ENCODE data around the gene C6orf89.

The C6orf89 gene

DNA sequence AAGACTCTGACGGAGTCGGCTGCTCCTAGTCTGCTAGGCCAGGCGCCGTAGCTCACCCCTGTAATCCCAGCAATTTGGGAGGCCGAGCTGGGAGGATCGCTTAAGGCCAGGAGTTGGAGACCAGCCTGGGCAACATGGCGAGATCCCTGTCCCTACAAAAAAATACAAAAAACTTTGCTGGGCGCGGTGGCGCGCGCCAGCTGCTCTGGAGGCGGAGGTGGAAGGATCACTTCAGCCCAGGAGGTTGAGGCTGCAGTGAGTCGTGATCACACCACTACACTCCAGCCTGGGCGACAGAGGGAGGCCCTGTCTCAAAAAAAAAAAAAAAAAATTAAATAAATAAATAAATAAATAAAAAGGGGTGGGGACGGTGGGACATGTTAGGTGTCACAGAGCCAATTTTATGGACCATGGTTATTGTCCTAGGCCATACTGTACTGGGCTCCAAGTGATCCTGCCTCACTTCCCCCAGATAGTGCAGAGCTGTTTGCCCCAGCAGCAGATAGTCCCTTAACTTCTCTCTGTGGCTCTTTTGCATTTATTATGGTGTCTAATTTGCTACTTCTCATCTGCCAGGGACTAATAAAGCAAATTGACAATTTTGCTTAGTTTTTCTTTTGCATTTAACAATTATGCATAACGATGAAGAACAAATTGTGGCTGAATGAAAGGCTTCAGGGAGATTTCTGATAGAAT lies 74.0 kb downstream of the C6orf89 start:
- Histone ChIP-seq H2AFZ (ENCODE audit: low read depth) (no peak overlapping the region), H3K4me3 (IDR thresholded peaks at IDR 0.05; ENCODE audit: insufficient read depth, low read depth, low read length) (no peak overlapping the region), H3K4me1 (ENCODE audit: low read depth, poor library complexity, severe bottlenecking) (peaks cover 6% of the 10 kb centered on the region), H3K27ac (no peak overlapping the region), H3K79me2 (ENCODE audit: insufficient read depth, low read depth) (no peaks in the 10 kb centered on the region), H3K9ac (no peak overlapping the region), H3K36me3 (ENCODE audit: insufficient read depth) (no peaks in the 10 kb centered on the region), H4K20me1 (ENCODE audit: insufficient read depth) (no peaks in the 10 kb centered on the region), H3K27me3 (ENCODE audit: insufficient read depth, low read depth) (no peaks in the 10 kb centered on the region), H3K4me2 (no peak overlapping the region)
- TF ChIP-seq, protein P1, sequence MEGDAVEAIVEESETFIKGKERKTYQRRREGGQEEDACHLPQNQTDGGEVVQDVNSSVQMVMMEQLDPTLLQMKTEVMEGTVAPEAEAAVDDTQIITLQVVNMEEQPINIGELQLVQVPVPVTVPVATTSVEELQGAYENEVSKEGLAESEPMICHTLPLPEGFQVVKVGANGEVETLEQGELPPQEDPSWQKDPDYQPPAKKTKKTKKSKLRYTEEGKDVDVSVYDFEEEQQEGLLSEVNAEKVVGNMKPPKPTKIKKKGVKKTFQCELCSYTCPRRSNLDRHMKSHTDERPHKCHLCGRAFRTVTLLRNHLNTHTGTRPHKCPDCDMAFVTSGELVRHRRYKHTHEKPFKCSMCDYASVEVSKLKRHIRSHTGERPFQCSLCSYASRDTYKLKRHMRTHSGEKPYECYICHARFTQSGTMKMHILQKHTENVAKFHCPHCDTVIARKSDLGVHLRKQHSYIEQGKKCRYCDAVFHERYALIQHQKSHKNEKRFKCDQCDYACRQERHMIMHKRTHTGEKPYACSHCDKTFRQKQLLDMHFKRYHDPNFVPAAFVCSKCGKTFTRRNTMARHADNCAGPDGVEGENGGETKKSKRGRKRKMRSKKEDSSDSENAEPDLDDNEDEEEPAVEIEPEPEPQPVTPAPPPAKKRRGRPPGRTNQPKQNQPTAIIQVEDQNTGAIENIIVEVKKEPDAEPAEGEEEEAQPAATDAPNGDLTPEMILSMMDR (conservative IDR thresholded peaks at IDR 0.05; ENCODE audit: low read depth, low read length): no peak

DNA sequence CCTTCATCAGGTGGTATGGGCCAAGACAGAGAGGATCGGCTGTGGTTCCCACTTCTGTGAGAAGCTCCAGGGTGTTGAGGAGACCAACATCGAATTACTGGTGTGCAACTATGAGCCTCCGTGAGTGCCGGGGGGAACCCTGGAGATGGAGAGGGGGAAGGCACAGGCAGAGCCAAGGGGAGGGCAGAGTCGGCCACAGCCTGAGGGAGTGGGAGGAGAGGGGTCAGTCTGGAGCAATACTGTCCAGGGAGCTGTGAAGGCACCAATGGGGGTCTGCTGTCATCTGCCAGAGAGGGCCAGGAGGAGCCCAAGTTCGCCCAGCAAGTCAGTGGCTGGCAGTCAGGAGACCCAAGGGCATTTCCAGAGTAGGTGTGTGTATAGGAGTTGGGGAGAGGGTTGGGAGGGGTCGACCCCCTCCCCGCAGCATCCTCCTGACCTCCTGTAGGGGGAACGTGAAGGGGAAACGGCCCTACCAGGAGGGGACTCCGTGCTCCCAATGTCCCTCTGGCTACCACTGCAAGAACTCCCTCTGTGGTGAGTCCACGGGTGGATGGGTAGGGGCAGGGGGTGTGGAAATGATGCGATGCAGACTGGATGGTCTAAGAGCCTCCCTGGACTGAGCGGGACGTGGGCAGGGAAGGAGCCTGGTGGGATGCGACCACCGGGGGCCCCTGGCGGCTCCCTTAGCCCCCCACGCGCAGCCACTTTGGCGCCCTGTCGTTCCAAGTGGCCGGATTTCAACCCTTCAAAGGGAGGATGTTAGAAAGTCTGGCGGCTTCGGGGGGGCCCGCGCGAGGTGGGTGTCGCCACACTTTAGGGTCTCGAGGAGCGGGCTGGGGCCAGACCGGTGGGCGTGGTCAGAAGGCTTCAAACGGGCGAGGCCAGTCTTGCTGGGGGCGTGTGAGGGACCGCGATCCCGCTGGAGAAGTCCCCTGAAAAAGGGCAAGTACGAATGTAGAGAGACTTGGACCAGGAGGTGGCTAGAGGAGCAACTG lies 76.0 kb downstream of the C6orf89 start:
- no peak overlapping the region for H2AFZ ChIP-seq (ENCODE audit: low read depth)
- H3K79me2 ChIP-seq (ENCODE audit: insufficient read depth, low read depth): no peaks in the 10 kb centered on the region
- no peak overlapping the region for H3K4me2 ChIP-seq
- H4K20me1 ChIP-seq (ENCODE audit: insufficient read depth): no peaks in the 10 kb centered on the region
- H3K27ac ChIP-seq: no peak overlapping the region
- no peaks in the 10 kb centered on the region for H3K27me3 ChIP-seq (ENCODE audit: insufficient read depth, low read depth)
- H3K9ac ChIP-seq: no peak overlapping the region
- TF ChIP-seq, protein P1 (conservative IDR thresholded peaks at IDR 0.05; ENCODE audit: low read depth, low read length): no peak
- no peaks in the 10 kb centered on the region for H3K36me3 ChIP-seq (ENCODE audit: insufficient read depth)
- peaks cover 6% of the 10 kb centered on the region for H3K4me1 ChIP-seq (ENCODE audit: low read depth, poor library complexity, severe bottlenecking)
- no peak overlapping the region for H3K4me3 ChIP-seq (IDR thresholded peaks at IDR 0.05; ENCODE audit: insufficient read depth, low read depth, low read length)

DNA sequence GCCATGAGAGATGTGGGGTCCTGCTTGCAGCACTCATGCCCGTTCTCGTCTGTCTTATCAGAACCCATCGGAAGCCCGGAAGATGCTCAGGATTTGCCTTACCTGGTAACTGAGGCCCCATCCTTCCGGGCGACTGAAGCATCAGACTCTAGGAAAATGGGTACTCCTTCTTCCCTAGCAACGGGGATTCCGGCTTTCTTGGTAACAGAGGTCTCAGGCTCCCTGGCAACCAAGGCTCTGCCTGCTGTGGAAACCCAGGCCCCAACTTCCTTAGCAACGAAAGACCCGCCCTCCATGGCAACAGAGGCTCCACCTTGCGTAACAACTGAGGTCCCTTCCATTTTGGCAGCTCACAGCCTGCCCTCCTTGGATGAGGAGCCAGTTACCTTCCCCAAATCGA lies 77.1 kb downstream of the C6orf89 start:
- Histone ChIP-seq H3K4me3 (IDR thresholded peaks at IDR 0.05; ENCODE audit: insufficient read depth, low read depth, low read length) (no peak overlapping the region), H3K79me2 (ENCODE audit: insufficient read depth, low read depth) (no peaks in the 10 kb centered on the region), H3K9ac (no peak overlapping the region), H3K27ac (no peak overlapping the region), H3K4me1 (ENCODE audit: low read depth, poor library complexity, severe bottlenecking) (peaks cover 6% of the 10 kb centered on the region), H2AFZ (ENCODE audit: low read depth) (no peak overlapping the region), H4K20me1 (ENCODE audit: insufficient read depth) (no peaks in the 10 kb centered on the region), H3K4me2 (no peak overlapping the region), H3K36me3 (ENCODE audit: insufficient read depth) (no peaks in the 10 kb centered on the region), H3K27me3 (ENCODE audit: insufficient read depth, low read depth) (no peaks in the 10 kb centered on the region)
- TF ChIP-seq, protein P1 (conservative IDR thresholded peaks at IDR 0.05; ENCODE audit: low read depth, low read length): no peak

DNA sequence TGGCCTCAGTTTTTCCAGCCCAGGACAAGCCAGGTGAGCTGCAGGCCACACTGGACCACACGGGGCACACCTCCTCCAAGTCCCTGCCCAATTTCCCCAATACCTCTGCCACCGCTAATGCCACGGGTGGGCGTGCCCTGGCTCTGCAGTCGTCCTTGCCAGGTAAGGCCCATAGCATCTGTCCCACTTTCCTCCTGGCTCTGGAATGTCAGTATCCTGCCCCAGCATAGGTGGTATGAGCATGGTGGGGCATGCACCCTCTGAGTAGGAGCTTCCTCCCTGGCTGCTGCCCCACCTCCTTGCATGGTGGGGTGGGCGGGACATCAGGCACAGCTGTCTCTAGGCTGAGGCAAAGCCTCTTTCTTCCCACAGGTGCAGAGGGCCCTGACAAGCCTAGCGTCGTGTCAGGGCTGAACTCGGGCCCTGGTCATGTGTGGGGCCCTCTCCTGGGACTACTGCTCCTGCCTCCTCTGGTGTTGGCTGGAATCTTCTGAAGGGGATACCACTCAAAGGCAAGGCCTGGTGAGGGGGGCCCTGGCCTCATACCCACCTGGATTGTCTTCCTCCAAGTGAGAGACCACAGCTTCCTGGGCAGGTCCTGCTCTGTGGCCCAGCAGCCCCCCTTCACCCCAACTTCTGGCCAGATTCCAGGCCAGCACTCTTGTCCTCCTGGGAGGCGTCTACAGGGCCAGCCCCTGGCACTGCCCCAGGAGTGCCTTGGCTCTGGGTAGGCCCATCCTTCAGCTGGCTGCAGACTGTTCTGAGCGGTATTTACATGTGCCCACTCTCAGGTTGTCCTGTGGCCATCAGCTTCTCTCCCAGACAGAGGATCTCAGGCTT lies 77.9 kb downstream of the C6orf89 start:
- Histone ChIP-seq H3K27me3 (ENCODE audit: insufficient read depth, low read depth) (no peaks in the 10 kb centered on the region), H4K20me1 (ENCODE audit: insufficient read depth) (no peaks in the 10 kb centered on the region), H3K4me3 (IDR thresholded peaks at IDR 0.05; ENCODE audit: insufficient read depth, low read depth, low read length) (no peak overlapping the region), H3K4me2 (no peak overlapping the region), H3K36me3 (ENCODE audit: insufficient read depth) (no peaks in the 10 kb centered on the region), H3K27ac (no peak overlapping the region), H2AFZ (ENCODE audit: low read depth) (no peak overlapping the region), H3K9ac (no peak overlapping the region), H3K79me2 (ENCODE audit: insufficient read depth, low read depth) (no peaks in the 10 kb centered on the region), H3K4me1 (ENCODE audit: low read depth, poor library complexity, severe bottlenecking) (peaks cover 6% of the 10 kb centered on the region)
- TF ChIP-seq, protein P1 (conservative IDR thresholded peaks at IDR 0.05; ENCODE audit: low read depth, low read length): no peak
